ENCODE results near the gene ADAMTS15. TPM values are rescaled to one million over a fixed set of nuclear protein-coding genes. Genes with fewer than 3 reads are reported as not detected.

Gene ADAMTS15
- polyA plus RNA-seq, 1 experiment, result 5.6 TPM

DNA sequence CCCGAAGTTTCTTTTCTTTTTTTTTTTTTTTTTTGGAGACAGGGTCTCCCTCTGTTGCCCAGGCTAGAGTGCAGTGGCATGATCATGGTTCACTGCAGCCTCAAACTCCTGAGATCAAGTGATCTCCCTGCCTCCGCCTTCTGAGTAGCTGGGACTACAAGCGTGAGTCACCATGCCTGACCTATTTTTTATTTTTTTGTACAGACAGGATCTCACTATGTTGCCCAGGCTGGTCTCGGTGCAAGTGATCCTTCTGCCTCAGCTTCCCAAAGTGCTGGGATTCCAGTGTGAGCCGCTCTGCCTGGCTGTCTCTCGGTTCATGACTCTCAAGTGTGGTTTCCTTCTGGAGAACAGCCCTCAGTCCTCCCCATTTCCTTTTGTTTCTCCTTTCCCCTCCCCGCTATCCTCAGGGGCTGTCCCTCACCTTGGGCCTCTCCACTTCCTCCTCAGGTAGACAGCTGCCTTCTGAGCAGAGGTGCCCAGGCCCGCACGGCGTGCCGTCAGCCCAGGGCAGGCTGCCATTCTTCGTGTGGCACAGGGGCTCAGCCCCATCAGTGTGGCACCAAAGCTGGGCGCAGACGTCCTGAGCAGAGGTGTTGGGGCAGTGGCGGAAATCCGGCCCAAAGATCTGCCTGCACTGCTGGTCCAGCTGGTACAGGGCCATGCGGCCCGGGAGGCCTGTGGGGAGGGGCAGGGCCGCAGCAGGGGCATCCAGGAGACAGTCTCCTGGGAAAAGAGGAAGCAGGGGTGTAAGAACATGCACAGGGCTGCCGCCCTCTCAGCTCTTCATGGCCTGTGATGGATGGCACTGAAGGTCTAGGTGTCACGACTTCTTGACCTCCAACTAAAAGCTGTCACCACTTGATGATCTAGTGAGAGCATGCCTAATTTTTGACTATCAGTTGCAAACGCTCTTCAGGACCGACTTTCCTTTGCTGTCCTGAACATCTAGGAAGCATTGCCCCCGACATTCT lies 34.1 kb upstream of the ADAMTS15 start:
- CTCF ChIA-PET, result interaction anchor here (0.7 to 1.3 kb wide), 5 partner anchors 10 to 481 kb away, joined by 3 to 5 read pairs (median 4); no protein-coding TSS in a partner anchor
- Histone ChIP-seq H3K27me3 (ENCODE audit: control insufficient read depth, insufficient read depth, low read length) (peaks cover 6% of the 10 kb centered on the region), H3K36me3 (ENCODE audit: control insufficient read depth, insufficient read depth, low read length) (no peaks in the 10 kb centered on the region), H3K4me3 (ENCODE audit: low read depth, low read length) (no peak overlapping the region)
- no peak for TF ChIP-seq CTCF (IDR thresholded peaks at IDR 0.05; ENCODE audit: insufficient read depth, low read depth, low read length)
- no peak for DNase-seq (ENCODE audit: low read depth)
- POLR2A ChIA-PET, result interaction anchor here (0.6 kb wide), 1 partner anchor 440 kb away, joined by 5 read pairs; no protein-coding TSS in a partner anchor

DNA sequence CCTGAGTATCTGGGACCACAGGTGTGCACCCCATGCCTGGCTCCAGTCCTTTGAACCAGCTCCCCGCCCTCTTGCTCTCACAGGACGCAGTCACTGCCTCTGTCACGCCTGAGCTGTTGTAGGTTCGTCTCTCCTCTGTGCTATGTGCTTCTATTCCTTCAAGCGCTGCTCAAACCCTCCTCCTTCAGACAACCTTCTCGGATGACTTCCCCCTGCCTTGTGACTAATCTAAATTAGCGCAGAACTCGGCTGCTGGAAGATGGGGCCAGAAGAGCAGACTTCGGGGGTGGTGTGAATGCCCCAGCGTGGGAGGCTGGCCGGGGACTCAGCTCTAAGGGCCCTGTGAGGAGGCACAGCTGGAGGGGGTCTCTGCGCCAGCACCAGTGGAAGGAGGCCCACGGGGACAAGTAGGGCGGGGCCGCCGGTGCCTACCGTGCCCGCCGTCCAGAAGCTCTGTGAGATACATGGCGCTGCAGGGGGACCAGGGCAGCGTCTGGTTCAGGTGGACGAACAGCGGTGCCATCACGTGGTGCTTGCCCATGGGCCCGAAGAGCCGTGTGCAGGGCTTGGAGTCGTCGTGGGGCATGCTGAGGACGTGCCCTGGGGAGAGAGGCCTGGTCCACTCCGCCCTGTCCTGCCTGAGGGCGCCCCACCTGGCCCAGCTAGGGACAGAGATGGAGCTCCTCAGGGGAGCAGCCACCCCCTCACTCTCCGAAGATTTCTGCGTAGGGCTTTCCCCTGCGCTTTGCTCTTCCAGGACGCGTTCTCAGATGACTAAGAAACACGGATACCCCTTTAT lies 32.5 kb upstream of the ADAMTS15 start:
- CTCF ChIA-PET, result interaction anchor here (0.7 to 1.8 kb wide), 4 partner anchors 10 to 446 kb away, joined by 3 to 5 read pairs (median 4); no protein-coding TSS in a partner anchor
- Histone ChIP-seq H3K4me3 (ENCODE audit: low read depth, low read length) (no peak overlapping the region), H3K36me3 (ENCODE audit: control insufficient read depth, insufficient read depth, low read length) (no peaks in the 10 kb centered on the region), H3K27me3 (ENCODE audit: control insufficient read depth, insufficient read depth, low read length) (peaks cover 16% of the 10 kb centered on the region)
- no peak for TF ChIP-seq CTCF (IDR thresholded peaks at IDR 0.05; ENCODE audit: insufficient read depth, low read depth, low read length)
- POLR2A ChIA-PET, result no interaction called here
- no peak for DNase-seq (ENCODE audit: low read depth)

GRCh38 chr11:130416530-130416882 lies 31.9 kb upstream of the ADAMTS15 start:
- CTCF ChIA-PET, result interaction anchor here (1.3 to 1.8 kb wide), 4 partner anchors 9 to 26 kb away, joined by 4 to 7 read pairs (median 5); no protein-coding TSS in a partner anchor
- POLR2A ChIA-PET, result no interaction called here

DNA sequence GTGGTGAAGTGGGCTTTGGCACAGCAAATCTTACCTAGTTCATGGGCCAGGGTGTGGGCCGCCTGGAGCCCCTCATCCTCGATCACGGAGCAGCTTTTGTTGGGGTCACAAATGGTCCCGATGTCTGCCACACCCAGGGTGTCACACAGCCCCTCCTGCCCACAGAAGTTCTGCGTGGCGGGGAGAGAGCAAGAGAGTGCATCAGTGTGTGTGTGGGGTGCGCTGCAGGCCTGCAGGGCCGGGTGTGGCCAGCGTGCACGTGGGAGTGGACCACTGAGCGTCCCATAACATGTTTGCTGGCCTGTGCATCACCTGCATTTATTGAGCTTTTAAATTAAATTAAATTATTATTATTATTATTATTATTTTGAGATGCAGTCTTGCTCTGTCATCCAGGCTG lies 31.5 kb upstream of the ADAMTS15 start:
- ChIA-PET POLR2A (no interaction called here), CTCF (interaction anchor here (0.6 to 1.9 kb wide), 6 partner anchors 9 to 30 kb away, joined by 4 to 7 read pairs (median 5); no protein-coding TSS in a partner anchor)
- no peaks in the 10 kb centered on the region for H3K36me3 ChIP-seq (ENCODE audit: control insufficient read depth, insufficient read depth, low read length)
- DNase-seq (ENCODE audit: low read depth), result no peak
- H3K27me3 ChIP-seq (ENCODE audit: control insufficient read depth, insufficient read depth, low read length), result peaks cover 19% of the 10 kb centered on the region
- H3K4me3 ChIP-seq (ENCODE audit: low read depth, low read length), result no peak overlapping the region
- no peak for TF ChIP-seq CTCF (IDR thresholded peaks at IDR 0.05; ENCODE audit: insufficient read depth, low read depth, low read length)

More at GRCh38 chr11:130416530-130416882, 31.9 kb upstream of the ADAMTS15 start:
- no peak for TF ChIP-seq CTCF (IDR thresholded peaks at IDR 0.05; ENCODE audit: insufficient read depth, low read depth, low read length)
- Histone ChIP-seq H3K27me3 (ENCODE audit: control insufficient read depth, insufficient read depth, low read length) (peaks cover 17% of the 10 kb centered on the region), H3K4me3 (ENCODE audit: low read depth, low read length) (no peak overlapping the region), H3K36me3 (ENCODE audit: control insufficient read depth, insufficient read depth, low read length) (no peaks in the 10 kb centered on the region)
- no peak for DNase-seq (ENCODE audit: low read depth)
